PC-3 (cell line): Measurements from ENCODE around the gene RIMBP2.

Experiments used
- EZH2phosphoT487 ChIP-seq: fragments of 300-600 bp; sonication (generic); IDR thresholded peaks from 2 replicates; pipeline ENCODE4 v1.6.1; 2018; ENCODE audit warnings: mild to moderate bottlenecking, antibody characterized with exemption, low read length, borderline replicate concordance
- TF ChIP-seq, protein P1 (sequence below): fragments of 300-600 bp; sonication (generic); conservative IDR thresholded peaks from 2 replicates; pipeline ENCODE4 v1.5.1; 2017; ENCODE audit warnings: antibody characterized with exemption, low read depth, mild to moderate bottlenecking, low read length

DNA sequence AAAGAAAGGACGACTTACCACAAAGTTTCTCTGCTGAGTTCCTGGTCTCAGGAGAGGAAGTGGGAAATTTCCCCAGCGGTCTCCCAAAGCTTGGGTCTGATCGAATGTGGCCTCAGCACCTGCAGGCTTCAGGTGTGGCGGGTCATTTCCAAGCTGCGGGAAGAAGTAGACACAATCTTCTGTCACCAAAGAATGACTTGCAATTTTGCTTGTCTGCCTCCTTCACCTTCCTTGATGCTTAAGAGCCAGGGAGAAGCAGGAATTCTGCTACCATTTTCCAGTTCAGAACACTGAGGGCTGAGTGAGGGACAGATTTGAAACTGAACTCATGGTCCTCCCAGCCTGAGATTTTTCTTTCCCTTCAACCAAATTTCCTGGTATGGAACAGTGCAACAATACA lies 87.8 kb downstream of the RIMBP2 start:
- TF ChIP-seq, protein P1, sequence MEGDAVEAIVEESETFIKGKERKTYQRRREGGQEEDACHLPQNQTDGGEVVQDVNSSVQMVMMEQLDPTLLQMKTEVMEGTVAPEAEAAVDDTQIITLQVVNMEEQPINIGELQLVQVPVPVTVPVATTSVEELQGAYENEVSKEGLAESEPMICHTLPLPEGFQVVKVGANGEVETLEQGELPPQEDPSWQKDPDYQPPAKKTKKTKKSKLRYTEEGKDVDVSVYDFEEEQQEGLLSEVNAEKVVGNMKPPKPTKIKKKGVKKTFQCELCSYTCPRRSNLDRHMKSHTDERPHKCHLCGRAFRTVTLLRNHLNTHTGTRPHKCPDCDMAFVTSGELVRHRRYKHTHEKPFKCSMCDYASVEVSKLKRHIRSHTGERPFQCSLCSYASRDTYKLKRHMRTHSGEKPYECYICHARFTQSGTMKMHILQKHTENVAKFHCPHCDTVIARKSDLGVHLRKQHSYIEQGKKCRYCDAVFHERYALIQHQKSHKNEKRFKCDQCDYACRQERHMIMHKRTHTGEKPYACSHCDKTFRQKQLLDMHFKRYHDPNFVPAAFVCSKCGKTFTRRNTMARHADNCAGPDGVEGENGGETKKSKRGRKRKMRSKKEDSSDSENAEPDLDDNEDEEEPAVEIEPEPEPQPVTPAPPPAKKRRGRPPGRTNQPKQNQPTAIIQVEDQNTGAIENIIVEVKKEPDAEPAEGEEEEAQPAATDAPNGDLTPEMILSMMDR = no peak
- no peak for TF ChIP-seq EZH2phosphoT487
